NCI-H128 (cell line): Measurements from ENCODE around the gene TEAD2.
"Not testable (repeated sequence)": the region's sequence is repeated elsewhere in the genome, so short reads cannot be mapped to it uniquely, and the experiment has no call there.

Experiments
- DNase-seq: peaks from one replicate; lab custom pipeline; 2025; ENCODE audit not compliant: unreplicated experiment; lab: John Stamatoyannopoulos, UW

The TEAD2 gene

DNA sequence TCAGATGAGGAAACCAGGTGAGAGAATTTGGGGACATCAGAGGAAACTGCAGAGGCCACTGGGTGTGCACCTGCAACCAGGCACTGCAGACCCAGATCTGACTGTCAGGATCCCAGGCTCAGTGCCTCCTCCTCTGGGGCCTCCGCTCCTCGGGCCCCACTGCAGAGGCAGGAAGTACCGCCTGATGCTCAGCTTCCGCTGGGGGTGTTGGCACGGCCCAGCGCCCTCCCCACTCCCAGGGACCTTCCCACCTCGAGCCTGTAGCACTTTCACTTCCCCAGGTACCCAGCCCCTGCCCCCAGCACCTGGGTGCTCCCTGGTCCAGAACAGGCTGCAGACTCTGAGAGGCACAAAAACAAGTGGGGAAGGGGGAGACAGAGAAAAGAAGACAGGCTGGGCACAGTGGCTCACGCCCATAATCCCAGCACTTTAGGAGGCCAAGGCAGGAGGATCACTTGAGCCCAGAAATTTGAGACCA is 28.4 kb downstream of the TEAD2 start:
- no peak for DNase-seq

DNA sequence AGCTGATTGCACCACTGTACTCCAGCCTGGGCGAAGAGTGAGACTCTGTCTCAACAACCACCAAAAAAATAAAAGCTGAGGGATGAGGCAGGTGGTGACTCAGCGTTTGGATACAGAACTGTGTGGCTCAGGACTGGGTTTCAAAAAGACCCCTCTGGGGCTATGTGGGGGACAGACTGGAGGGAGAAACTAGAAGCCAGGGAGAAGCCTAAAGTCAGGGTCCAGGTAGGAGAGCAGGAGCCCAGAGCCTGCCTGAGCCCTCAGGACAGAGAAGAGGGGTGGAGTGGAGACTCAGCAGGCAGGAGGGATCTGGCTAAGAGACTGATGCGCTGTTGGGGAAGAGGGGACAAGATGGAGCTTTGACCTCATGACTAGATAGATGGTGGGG is 28.8 kb downstream of the TEAD2 start:
- no peak for DNase-seq

DNA sequence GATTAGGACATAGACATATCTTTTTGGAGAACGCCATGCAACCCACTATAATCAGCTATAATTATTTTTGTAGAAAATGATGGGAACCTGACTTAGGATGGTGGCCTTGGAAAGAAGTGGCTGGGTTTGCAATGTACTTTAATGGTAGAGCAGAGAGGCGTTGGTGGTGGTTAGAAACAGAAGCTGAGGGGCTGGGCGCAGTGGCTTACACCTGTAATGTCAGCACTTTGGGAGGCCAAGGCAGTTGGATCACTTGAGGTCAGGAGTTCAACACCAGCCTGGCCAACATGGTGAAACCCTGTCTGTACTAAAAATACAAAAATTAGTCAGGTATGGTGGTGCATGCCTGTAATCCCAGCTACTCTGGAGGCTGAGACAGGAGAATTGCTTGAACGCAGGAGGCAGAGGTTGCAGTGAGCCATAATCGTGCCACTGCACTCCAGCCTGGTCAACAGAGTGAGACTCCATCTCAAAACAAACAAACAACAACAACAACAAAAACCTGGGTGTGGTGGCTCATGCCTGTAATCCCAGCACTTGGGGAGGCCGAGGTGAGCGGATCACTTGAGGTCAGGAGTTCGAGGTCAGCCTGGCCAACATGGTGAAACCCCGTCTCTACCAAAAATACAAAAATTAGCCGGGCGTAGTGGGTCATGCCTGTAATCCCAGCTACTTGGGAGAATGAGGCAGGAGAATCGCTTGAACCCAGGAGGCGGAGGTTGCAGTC is 29.4 kb downstream of the TEAD2 start:
- not testable (repeated sequence) for DNase-seq

DNA sequence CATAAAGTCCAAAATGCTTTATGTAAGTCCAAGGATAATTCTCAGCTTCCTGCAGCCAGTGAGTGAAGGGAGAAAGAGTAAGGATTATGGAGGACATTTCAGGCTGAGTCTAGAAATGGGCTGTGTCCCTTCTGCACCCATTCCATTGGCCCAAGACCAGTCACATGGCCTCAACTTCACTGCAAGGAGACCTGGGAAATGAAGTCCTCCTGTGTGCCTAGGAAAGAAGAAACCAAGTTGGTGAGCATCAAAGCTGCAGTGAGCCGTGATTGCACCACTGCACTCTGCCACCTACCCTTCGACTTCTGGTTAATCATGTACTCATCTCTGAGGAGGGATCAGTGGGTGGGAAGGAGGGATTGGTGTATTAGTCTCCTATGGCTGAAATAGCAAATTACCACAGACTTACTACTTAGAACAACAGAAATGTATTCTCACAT is 30.6 kb downstream of the TEAD2 start:
- DNase-seq, result no peak

DNA sequence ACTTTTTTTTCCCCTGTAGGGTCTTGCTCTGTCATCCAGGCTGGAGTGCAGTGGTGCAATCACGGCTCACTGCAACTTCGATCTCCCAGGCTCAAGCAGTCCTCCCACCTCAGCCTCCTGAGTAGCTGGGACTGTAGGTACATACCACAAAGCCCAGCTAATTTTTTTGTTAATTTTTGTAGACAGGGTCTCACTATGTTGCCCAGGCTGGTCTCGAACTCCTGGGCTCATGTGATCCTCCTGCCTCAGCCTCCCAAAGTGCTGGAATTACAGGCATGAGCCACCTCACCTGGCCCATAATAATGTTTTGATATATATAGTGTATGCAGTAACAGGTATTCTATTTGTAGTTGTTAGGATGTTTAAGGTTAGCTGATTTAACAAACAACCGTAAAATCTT is 31.0 kb downstream of the TEAD2 start:
- not testable (repeated sequence) for DNase-seq

DNA sequence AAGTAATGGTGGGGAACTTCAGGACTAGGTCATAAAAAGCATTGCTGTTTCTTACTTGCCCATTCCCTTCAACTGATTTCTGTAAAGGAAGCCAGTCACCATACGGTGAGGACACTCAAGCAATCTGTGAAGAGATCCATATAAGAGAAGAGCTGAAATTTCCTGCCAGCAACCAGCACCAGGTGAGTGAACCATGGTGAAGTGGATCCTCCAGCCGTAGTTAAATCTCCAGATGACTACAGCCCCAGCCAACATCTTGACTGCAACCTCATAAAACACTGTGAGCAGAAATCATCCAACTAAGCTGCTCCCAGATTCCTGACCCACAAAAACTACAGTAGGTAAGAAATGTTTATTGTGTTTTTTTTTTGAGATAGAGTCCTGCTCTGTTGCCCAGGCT is 33.5 kb downstream of the TEAD2 start:
- no peak for DNase-seq

DNA sequence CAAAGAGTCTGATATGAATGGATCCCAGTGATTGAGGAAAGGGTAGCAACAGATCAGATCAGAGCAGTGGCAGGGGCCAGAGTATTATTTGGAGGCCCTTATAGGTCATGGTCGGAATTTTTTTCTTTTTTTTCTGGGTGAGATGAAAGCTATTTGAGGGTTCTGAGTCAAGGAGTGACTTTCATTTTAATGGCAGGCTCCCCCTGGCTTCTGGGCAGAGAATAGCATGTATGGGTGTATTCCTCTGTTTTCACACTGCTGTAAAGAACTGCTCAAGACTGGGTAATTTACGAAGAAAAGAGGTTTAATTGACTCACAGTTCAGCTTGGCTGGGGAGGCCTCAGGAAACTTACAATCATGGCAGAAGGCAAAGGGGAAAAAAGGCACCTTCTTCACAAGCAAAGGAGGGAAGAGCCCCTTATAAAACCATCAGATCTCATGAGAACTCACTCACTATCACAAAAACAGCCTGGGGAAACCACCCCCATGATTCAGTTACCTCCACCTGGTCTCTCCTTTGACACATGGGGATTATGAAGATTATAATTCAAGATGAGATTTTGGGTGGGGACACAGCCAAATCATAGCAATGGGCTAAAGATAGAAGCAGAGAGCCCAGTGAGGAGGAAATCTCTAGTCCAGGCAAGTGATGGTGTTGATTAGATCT is 34.2 kb downstream of the TEAD2 start:
- no peak for DNase-seq

DNA sequence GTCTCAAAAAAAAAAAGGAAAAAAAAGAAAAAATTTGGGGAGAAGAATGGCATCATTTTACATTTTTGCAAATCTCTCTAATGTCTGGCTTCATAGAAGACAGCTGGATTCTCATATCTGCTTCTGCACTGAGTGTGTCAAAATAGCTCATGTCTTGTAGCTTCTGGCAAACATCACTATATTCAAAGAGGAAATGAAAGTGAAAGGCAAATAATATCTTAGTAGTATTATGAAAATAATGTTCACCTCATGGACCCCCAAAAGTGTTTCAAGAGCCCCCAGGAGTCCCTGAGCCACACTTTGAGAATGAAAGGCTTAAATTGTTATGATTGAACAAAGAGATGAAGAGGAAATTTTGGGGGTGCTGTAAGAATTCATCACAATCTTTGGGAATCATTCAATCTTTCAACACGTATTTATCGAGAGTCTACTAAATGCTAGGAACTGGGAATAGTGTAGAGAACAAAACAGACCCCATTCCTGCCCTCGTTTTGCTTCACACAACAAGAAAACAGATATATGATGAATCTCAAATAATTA is 36.0 kb downstream of the TEAD2 start:
- no peak for DNase-seq

DNA sequence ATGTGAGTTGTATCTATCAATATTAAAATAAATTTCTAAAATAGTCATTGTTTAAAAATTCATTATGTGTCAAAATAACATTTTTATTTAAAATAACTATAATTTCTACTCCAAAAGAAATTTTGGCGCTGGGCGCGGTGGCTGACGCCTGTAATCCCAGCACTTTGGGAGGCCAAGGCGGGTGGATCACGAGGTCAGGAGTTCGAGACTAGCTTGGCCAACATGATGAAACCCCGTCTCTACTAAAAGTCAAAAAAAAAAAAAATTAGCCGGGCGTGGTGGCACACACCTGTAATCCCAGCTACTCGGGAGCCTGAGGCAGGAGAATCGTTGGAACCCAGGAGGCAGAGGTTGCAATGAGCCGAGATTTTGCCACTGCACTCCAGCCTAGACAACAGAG is 36.5 kb downstream of the TEAD2 start:
- not testable (repeated sequence) for DNase-seq

DNA sequence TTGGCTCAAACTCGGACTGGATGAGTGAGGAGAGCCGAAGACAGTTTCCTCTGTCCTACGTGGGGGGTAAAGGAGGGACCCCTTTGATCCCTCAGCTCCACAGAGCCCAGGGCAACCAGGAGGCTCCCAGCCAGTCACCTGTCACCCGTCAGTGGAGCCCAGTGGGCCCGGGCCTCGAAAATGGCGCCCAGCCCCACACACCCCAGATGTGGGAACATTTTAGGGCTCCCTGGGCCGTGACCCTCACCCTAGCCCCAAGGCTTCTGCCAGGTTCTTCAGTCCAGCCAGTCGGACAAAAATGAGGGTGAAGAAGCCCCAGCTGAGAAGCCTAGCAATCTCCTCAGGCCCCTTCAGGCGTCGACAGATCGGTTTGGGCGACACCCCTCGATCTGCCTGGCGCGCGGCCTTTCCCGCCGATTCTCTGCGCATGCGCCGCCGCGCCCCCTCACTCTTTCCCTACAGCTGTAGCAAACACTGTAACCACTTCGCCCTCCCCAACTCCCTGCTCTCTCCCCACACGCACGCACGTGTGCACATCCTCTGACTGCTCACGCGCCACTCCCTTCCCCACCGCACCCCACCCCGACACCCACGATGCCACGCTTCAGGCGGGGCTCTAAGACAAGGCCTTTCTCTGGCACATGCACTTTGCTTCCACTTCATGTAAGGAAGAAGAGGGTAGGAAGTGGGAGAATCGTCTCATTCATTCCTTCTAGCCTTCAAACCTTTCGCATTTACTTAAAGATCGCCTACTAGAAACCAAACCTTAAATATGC is 37.2 kb downstream of the TEAD2 start, which contains the start of gene SLC6A16:
Gene SLC6A16, minus strand, starts transcription at position 391 of the 776 bp plus-strand sequence. CDS start 13,844 bp downstream, outside the sequence.
- DNase-seq, result no peak

DNA sequence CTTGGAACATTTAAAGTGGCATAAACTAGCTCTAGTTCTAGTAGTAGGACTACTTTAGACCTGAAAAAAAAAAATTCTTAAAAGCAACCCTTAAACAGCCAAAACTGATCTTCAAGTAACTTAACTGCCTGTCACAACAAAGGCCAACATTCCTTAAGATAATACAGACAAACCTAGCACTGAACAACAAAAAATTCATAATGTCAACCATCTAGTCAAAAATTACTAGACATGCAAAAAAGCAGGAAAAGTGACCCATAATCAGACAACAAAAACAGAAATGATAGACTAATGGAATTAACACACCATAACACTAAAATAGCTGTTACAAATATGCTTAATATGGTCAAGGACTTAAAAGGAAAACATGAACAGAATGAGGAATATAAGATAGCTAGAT is 43.9 kb downstream of the TEAD2 start:
- DNase-seq, result no peak

DNA sequence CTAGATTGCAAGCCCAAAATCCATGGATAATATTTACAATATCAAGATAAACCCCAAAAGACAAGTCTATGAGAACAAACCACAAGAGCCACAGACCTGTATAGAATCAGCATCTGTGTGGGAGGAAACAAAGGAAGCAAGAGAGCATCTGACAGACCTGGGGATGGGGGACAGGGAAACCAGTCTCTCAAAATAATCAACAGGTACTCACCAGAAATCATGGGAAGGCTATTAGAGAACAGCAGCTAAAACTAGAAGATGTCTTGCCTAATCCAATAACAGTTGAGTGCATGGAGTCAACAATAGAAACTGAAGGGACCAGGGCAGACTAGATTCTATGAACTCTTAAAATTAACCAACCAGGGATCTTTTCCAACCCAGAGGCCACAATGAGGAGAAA is 45.9 kb downstream of the TEAD2 start:
- DNase-seq, result no peak

DNA sequence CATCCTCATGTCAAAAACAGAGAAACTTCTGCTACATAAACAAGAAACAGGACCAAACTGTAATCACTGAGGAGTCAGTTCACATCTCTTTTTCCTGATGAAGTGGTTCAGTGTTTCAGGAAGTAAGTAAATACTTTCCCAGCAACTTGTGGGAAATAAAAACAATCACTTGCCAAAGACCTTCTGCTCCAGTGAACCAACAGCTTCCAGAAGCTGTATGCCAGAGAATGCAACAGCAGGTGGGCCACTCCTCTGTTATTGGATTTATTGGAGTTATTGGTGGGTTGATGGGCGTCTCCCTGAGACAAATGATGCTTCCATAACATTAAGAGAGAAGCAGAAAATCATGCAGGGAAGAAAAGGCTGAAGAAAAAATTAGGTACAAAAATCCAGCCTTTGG is 47.1 kb downstream of the TEAD2 start:
- no peak for DNase-seq

DNA sequence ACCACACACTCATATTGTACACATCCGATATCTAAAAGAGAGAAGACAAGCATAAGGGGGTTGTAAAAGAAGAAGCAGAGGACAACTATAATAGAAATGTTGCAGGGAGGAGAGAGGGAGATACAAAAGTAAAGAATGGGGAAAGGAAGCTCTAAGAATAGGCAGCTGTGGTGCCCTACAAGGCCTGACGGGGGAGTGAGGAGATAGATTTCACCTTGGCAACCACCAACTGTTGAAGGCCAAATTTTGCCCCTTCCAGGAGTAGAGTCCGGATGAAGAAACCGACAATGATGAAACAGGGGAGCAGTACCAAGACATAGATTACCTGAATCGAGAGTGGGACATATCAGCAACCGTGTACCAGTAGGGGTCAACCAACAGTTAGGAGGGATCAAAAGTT is 53.1 kb downstream of the TEAD2 start:
- DNase-seq, result no peak

DNA sequence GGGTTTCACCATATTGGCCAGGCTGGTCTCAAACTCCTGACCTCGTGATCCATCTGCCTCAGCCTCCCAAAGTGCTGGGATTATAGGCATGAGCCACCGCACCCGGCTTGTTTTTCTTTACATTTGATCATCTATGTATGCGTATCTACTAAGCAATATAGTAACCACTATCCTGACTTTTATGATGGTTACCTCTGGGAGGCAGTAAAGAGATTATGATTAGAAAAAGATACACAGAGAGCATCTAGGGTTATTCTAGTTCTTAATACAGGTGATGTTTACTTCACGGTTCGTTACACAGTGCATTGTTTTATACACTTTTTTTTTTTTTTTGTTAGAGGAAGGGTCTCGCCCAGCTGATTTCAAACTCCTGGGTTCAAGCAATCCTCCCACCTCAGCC is 55.5 kb downstream of the TEAD2 start:
- not testable (repeated sequence) for DNase-seq

DNA sequence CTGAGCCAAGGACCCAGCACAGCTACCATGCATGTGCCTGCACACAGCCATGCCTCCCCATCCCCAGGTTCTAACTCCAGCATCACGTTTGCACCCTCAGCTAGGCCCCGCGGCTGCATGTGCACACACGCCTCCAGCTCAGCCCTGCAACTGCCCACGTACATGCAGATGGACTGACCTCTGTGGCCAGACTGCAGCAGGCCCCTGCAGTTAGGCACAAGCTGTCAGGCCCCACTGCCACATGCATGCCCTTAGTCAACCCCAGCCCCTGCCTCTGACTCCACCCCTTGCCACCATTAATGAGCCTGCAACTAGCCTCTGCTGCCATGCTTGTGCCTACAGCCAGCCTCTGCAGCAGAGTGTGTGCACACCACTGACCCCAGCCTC is 60.4 kb downstream of the TEAD2 start:
- DNase-seq, result no peak

DNA sequence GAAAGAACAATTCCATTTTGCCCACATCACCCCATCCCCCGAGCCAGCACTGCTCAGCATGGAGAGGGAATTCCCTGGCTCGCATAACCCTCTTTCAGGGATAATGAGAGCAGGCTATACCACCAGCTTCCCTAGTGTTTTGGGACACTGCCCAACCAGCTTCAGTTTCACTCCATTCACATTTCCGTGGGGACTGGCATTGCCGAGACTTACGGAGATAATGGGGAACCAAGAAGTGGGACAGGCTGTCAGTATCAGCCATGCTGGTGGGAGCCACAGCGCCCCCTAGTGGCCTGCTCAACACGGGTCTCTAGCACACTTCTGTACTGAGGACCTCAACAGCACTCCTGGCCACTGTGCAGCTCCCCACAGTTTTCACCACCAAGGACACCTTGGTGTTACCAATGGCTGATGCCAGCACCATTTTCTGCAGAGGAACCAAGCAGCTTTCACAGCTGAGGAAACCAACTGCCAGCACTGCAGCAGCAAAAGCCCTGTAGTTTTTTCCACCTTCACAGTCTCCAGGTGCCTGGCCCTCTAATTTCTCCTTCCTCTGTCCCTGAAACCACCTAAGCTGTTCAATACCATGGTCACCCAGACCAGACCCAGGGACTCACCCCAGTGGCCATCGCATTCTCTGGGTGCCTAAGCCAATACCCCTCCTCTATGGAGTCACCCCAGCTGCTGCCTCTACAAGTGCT is 60.9 kb downstream of the TEAD2 start:
- DNase-seq, result no peak

DNA sequence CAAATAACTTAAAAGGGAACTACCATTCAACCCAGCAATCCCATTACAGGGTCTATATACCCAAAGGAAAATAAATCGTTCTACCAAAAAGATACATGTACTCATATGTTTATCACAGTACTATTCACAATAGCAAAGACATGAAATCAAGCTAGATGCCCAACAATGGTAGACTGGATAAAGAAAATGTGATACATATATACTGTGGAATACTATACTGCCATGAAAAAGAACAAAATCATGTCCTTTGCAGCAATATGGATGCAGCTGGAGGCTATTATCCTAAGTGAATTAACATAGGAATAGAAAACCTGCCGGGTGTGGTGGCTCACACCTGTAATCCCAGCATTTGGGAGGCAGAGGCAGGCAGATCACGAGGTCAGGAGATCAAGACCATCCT is 63.6 kb downstream of the TEAD2 start:
- not testable (repeated sequence) for DNase-seq

DNA sequence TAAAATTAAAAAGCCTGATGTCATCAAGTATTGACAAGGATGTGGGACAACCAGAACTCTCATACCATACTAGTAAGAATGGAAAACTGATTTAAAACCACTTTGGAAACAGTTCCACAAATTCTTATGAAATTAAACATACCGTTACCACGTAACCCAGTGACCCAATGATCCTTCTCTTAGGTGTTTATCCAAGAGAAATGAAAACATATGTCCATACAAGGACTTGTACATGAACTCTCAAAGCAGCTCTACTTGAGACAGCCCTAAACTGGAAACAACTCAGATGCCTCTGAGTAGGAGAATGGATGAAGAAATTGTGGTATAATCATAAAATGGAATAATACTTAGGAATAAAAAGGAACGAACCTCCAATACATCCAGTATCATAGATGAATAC is 64.8 kb downstream of the TEAD2 start:
- DNase-seq, result no peak

DNA sequence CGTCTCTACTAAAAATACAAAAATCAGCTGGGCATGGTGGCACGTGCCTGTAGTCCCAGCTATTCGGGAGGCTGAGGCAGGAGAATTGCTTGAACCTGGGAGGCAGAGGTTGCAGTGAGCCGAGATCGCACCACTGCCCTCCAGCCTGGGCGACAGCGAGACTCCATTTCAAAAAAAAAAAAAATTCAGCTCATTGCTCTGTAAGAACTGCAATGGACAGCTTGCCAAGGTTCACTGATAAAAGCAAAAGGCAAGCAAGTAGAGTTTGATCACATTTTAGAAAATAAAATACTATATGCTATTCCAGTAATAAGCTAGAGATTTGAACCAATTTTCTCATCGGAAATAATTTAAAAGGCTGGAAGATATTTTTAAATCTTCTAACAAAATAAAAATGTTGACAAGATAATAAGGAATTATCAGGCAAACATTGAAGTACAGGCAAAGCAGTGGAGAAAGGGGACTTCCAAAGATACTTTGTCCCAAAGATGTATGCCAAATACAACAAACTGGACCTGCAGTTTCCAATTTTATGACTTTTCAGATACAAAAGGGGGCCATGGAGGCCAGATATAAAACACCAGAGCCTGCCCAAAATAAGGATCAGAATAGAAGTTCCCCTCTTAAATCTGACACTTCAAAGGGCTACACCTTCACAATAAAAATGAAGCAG is 66.9 kb downstream of the TEAD2 start:
- no peak for DNase-seq
